ENCODE data around the gene DOCK7.

DNA sequence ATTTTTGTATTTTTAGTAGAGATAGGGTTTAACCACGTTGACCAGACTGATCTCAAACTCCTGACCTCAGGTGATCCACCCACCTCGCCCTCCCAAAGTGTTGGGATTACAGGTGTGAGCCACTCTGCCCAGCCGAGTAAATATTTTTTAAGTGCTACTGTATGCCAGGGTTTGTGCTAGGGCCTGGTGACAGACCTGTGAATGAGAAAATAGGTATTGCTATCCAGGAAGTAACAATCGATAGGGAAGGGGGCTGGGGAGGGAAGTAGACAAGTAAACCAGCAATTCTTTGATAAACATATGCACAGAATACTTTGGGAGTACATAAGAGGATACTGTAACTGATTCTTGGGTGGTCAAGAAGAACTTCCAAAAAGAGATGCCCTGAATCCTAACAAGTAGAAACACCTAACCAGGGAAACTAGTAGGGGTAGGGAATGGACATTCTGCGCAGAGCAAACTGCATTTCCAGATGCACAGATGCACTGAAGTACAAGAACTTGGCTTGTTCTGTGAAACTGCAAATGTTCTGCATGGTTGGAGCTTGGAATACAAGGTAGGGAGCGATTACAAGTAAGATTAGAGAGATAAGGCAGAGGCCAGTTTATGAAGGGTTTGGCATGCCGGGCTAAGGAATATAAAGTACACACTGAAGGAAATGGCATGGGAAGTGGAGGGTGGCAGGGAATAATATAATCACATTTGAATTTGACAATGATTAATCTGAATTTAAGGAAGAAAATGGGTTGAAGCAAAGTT, 19.0 kb upstream of the DOCK7 start:
- TF ChIP-seq, protein P1, sequence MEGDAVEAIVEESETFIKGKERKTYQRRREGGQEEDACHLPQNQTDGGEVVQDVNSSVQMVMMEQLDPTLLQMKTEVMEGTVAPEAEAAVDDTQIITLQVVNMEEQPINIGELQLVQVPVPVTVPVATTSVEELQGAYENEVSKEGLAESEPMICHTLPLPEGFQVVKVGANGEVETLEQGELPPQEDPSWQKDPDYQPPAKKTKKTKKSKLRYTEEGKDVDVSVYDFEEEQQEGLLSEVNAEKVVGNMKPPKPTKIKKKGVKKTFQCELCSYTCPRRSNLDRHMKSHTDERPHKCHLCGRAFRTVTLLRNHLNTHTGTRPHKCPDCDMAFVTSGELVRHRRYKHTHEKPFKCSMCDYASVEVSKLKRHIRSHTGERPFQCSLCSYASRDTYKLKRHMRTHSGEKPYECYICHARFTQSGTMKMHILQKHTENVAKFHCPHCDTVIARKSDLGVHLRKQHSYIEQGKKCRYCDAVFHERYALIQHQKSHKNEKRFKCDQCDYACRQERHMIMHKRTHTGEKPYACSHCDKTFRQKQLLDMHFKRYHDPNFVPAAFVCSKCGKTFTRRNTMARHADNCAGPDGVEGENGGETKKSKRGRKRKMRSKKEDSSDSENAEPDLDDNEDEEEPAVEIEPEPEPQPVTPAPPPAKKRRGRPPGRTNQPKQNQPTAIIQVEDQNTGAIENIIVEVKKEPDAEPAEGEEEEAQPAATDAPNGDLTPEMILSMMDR (IDR thresholded peaks at IDR 0.05): no peak
- no peak for TF ChIP-seq POLR2A (IDR thresholded peaks at IDR 0.05)
